ENCODE data around the gene TOP1. TPM values are rescaled to one million over a fixed set of nuclear protein-coding genes. Genes with fewer than 3 reads are reported as not detected.

TOP1 gene
- polyA plus RNA-seq, 1 experiment: 4.0 TPM

DNA sequence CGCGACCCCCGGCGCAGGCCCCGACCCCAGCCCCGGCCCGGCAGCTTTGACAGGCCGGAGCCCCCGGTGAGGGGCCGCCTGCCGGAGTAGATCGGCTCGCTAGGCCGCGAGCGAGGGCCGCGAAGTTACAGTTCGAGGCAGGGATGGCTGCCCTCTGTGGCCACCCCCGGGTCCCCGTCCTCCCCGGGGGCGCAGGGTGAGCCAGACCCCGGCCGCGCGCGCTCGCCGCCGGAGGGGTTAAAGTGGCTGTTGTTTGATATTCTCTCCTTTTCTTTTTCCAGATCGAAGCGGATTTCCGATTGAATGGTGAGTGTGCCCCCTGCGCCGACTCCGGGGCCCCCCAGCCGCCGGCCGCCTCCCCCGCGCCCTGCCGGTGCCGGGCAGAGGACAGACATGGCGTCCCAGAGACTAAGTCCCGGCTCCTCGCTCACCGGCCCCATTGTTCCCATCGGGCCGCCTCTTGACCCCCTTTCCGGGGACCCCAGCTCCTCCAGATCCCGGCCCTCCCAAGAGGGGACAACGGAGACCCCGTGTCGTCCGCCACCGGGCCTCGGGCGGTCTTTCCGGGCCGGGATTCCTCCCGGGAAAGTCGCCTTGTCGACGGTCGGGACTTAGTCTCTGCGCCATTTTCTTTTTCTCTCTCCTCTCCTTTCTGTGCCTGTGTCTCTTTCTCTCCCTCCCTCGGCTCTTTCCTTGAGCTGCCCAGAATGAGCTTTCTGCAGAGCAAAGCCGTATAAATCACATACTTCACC is 704 bp downstream of the TOP1 start:
- POLR2A ChIA-PET: no interaction called here
- CTCF ChIA-PET: interaction anchor here (1.3 kb wide), 1 partner anchor 65 kb away, joined by 3 read pairs; no protein-coding TSS in a partner anchor
- no peak for DNase-seq (ENCODE audit: low read depth)
- Histone ChIP-seq H3K4me3 (ENCODE audit: low read depth, low read length) (peak overlapping the region; percentile 98), H3K36me3 (ENCODE audit: control insufficient read depth, insufficient read depth, low read length) (no peaks in the 10 kb centered on the region), H3K27me3 (ENCODE audit: control insufficient read depth, insufficient read depth, low read length) (no peaks in the 10 kb centered on the region)
- TF ChIP-seq, protein P1, sequence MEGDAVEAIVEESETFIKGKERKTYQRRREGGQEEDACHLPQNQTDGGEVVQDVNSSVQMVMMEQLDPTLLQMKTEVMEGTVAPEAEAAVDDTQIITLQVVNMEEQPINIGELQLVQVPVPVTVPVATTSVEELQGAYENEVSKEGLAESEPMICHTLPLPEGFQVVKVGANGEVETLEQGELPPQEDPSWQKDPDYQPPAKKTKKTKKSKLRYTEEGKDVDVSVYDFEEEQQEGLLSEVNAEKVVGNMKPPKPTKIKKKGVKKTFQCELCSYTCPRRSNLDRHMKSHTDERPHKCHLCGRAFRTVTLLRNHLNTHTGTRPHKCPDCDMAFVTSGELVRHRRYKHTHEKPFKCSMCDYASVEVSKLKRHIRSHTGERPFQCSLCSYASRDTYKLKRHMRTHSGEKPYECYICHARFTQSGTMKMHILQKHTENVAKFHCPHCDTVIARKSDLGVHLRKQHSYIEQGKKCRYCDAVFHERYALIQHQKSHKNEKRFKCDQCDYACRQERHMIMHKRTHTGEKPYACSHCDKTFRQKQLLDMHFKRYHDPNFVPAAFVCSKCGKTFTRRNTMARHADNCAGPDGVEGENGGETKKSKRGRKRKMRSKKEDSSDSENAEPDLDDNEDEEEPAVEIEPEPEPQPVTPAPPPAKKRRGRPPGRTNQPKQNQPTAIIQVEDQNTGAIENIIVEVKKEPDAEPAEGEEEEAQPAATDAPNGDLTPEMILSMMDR (IDR thresholded peaks at IDR 0.05; ENCODE audit: insufficient read depth, low read depth, low read length): no peak

DNA sequence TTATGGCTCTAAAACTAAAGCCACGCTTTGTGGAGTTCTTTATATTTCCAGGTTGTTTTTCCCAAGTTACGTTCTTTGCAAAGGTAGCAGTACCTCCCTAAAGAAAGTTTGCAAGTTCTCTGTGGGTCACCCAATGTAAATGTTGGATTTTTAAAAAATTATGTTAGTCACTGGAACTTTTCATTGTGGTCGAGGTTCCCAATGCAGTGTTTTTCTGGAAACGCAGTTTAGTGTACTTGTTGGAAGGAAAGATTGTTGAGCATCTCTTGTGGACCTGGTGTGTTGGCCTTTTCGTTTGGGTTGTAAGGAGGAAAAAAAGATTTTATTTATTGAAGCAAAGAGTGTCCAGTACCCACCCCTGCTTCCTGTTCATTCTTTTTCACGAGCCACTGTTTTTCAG is 1.4 kb downstream of the TOP1 start:
- CTCF ChIA-PET: interaction anchor here (1.3 kb wide), 1 partner anchor 64 kb away, joined by 3 read pairs; no protein-coding TSS in a partner anchor
- TF ChIP-seq, protein P1 (IDR thresholded peaks at IDR 0.05; ENCODE audit: insufficient read depth, low read depth, low read length): no peak
- H3K36me3 ChIP-seq (ENCODE audit: control insufficient read depth, insufficient read depth, low read length): no peaks in the 10 kb centered on the region
- POLR2A ChIA-PET: no interaction called here
- no peak for DNase-seq (ENCODE audit: low read depth)
- H3K27me3 ChIP-seq (ENCODE audit: control insufficient read depth, insufficient read depth, low read length): no peaks in the 10 kb centered on the region
- H3K4me3 ChIP-seq (ENCODE audit: low read depth, low read length): peak overlapping the region; percentile 98

DNA sequence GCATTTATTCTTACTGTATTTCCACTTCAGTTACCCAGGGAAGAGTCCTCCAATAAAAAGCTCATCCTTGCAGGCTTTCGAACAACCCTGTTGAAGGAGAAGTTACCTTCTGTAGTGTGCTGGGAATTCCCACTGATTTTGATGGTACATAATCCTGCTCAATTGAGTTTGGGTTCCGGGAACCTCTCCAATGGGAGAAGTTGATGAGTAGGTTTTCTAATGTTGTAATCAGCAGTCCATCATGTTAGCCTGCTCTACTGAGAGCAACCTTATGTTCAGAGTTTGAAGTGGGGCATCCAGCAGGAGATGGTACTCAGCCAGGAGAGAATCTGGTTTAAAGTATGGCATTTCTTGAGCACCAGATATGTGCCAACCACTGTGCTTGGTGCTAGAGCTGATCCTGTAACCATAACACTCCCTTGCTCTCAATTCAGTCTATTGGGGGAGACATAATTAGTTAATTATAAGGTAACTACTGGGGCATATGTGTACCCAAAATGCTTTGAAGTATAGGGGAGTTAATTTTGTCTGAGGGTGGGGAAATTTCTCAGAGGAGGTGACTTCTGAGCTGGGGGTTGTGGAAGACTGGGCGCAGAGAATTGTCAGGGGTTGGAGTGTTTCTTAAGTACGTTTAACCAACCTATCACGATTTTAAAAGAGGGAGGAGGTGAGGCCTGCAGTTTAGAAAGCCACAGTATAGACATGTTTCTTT is 2.1 kb downstream of the TOP1 start:
- Histone ChIP-seq H3K27me3 (ENCODE audit: control insufficient read depth, insufficient read depth, low read length) (no peaks in the 10 kb centered on the region), H3K4me3 (ENCODE audit: low read depth, low read length) (peak overlapping the region; percentile 98), H3K36me3 (ENCODE audit: control insufficient read depth, insufficient read depth, low read length) (no peaks in the 10 kb centered on the region)
- no peak for DNase-seq (ENCODE audit: low read depth)
- ChIA-PET POLR2A (no interaction called here), CTCF (interaction anchor here (0.6 to 2.2 kb wide), 4 partner anchors 15 to 668 kb away, joined by 3 to 7 read pairs (median 5); no protein-coding TSS in a partner anchor)
- TF ChIP-seq, protein P1 (IDR thresholded peaks at IDR 0.05; ENCODE audit: insufficient read depth, low read depth, low read length): no peak

DNA sequence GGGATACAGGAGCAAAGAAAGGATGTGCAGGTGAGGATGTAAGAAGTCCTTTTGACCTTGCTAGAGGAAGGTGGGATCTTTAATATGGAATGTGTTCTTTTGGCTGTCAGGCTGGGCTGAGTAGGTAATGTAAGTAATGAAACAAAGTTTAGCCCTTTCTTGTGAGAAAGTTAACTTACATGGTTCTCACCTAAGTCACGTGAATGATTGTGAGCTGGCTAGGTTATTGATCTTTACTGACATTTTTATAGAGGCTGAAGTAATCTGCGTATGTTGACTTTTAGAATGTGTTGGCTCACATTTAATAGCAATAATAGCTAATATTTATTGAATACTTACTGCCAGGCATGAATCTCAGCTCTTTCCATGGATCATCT is 2.6 kb downstream of the TOP1 start:
- Histone ChIP-seq H3K4me3 (ENCODE audit: low read depth, low read length) (peak overlapping the region; percentile 98), H3K27me3 (ENCODE audit: control insufficient read depth, insufficient read depth, low read length) (no peaks in the 10 kb centered on the region), H3K36me3 (ENCODE audit: control insufficient read depth, insufficient read depth, low read length) (no peaks in the 10 kb centered on the region)
- CTCF ChIA-PET: interaction anchor here (1.0 to 2.2 kb wide), 3 partner anchors 14 to 308 kb away, joined by 3 to 7 read pairs (median 7); no protein-coding TSS in a partner anchor
- POLR2A ChIA-PET: no interaction called here
- TF ChIP-seq, protein P1 (IDR thresholded peaks at IDR 0.05; ENCODE audit: insufficient read depth, low read depth, low read length): no peak
- no peak for DNase-seq (ENCODE audit: low read depth)

DNA sequence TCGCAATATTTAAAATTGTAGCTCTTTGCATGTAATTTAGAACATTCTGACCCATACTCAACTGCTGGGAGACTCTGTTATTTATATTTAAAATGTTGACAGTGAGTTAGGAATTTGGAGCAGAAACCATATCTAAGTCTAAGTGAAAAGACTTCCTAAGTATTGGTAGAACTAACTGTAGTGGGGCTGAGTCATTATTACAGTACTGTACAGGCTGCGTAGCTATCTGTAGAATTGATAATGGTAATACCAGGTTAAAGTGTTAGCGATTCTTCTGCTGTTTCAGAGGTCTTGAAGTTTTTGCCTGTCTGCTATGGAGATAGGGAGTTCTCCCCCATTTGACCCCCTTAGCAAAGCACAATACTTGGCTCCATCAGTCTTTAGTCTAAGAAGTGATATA is 3.6 kb downstream of the TOP1 start:
- Histone ChIP-seq H3K4me3 (ENCODE audit: low read depth, low read length) (no peak overlapping the region), H3K36me3 (ENCODE audit: control insufficient read depth, insufficient read depth, low read length) (no peaks in the 10 kb centered on the region), H3K27me3 (ENCODE audit: control insufficient read depth, insufficient read depth, low read length) (no peaks in the 10 kb centered on the region)
- no peak for DNase-seq (ENCODE audit: low read depth)
- CTCF ChIA-PET: interaction anchor here (0.6 to 2.2 kb wide), 6 partner anchors 12 to 307 kb away, joined by 3 to 7 read pairs (median 4); no protein-coding TSS in a partner anchor
- POLR2A ChIA-PET: interaction anchor here (0.9 kb wide), 1 partner anchor 26 kb away, joined by 3 read pairs; no protein-coding TSS in a partner anchor
- TF ChIP-seq, protein P1 (IDR thresholded peaks at IDR 0.05; ENCODE audit: insufficient read depth, low read depth, low read length): no peak

Measured in BJ (cell line).